ENCODE results near the gene IRF9. TPM values are rescaled to one million over a fixed set of nuclear protein-coding genes. Genes with fewer than 3 reads are reported as not detected.

The IRF9 gene
- total and polyA plus RNA-seq, 2 of the 4 experiments (the other 2 are of a cell fraction), result 25.6 to 34.6 TPM

DNA sequence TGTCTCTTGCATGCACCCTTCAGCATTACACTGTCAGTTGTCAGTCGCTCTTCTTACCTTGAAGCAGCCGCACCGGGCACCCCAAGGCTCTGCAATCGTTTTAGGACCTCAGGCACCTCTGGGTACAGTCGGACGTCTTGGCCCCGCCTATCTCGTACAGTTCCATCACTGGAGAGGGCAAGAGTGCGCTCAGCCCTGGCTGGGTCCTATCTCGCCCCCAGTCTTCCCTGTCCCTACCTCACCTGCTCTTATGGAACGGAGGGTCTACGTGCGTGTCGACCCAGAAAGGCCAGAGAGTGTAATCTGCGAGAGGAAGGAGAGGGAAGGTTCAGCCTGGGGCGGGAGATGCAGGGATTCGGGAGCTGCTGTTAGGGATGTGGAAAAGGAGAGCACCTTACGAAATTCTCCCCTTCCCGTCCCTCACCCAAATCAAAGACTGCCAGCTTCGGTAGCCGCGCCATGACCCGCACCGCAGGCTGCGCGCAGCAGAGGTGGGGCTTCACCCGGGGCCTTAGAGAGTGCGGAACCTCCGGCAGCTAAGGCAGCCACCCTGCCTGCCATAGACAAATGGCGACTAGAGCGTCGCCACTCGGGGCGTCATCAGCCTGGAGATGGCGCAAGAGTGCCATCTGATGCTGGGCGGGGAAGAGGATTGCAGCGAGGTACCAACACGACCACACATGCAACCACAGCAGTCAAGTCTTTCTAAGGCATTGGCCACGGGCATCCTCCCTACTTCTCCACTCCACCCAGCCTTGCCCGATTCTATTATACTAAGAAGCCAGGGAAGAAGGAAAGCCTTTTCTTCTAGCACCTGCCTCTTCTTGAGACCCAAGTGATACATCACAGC, 54.7 kb downstream of the IRF9 start, which contains the start of gene MDP1 (continued):
- TF ChIP-seq CHD1 (IDR thresholded peaks at IDR 0.05; ENCODE audit: low read depth, low read length) (no peak), SMC3 (IDR thresholded peaks at IDR 0.05; ENCODE audit: low read depth, low read length) (peak; percentile 62), CEBPB (IDR thresholded peaks at IDR 0.05; ENCODE audit: low read depth, low read length) (peak; percentile 98)

Small RNAs within 50 kb of the gene (microRNA-seq; reads per million reads assigned to microRNA genes)
- gene AL136295.4 (ENCODE audit: insufficient read depth, insufficient read length) (not detected), gene CHMP4A (ENCODE audit: insufficient read depth, insufficient read length) (not detected), gene IPO4 (ENCODE audit: insufficient read depth, insufficient read length) (not detected), gene IRF9 (ENCODE audit: insufficient read depth, insufficient read length) (not detected), gene MDP1 (ENCODE audit: insufficient read depth, insufficient read length) (not detected), gene MIR7703 (ENCODE audit: unreplicated experiment) (not detected), gene RNA5SP383 (ENCODE audit: insufficient read depth, insufficient read length) (not detected)

Small RNAs within 50 kb of the gene (small RNA-seq; reads per million reads assigned to genes)
- gene AL136295.4 (0 to 0.41 (median 0) reads per million in 5 experiments), gene CHMP4A (0 to 0.04 (median 0) reads per million in 5 experiments), gene IPO4 (0 to 0.04 (median 0) reads per million in 5 experiments), gene IRF9 (0 to 0.14 (median 0) reads per million in 5 experiments), gene MDP1 (0 reads per million in 5 experiments), gene RNA5SP383 (0 to 25.3 (median 1.1) reads per million in 5 experiments)

Other genes starting within 250 kb of the IRF9 start
Only the 30 nearest of the 32 such genes appear.
- gene DHRS4L2, start 172.3 kb upstream of the IRF9 start, total RNA-seq (2012; rRNA removed), result 11.1 and 12.5 TPM in 2 replicates
- gene DHRS4L2, start 172.3 kb upstream of the IRF9 start, polyA plus RNA-seq (2012; rRNA removed), result 17.3 and 19.6 TPM in 2 replicates
- gene CARMIL3, start 109.3 kb upstream of the IRF9 start, total RNA-seq (2012; rRNA removed), result under 0.01 TPM in 1 of 2 replicates, not detected in the other
- gene CARMIL3, start 109.3 kb upstream of the IRF9 start, polyA plus RNA-seq (2012; rRNA removed), result 0.03 TPM in 1 of 2 replicates, not detected in the other
- gene CPNE6, start 89.7 kb upstream of the IRF9 start, total RNA-seq (2012; rRNA removed), result not detected in 2 replicates
- gene CPNE6, start 89.7 kb upstream of the IRF9 start, polyA plus RNA-seq (2012; rRNA removed), result not detected in 2 replicates
- 11.1 and 13.4 TPM in 2 replicates for gene PCK2, start 67.0 kb upstream of the IRF9 start, total RNA-seq (2012; rRNA removed)
- 23.9 and 29.4 TPM in 2 replicates for gene PCK2, start 67.0 kb upstream of the IRF9 start, polyA plus RNA-seq (2012; rRNA removed)
- gene DCAF11, start 46.5 kb upstream of the IRF9 start, total RNA-seq (2012; rRNA removed), result 46.7 and 52.0 TPM in 2 replicates
- gene DCAF11, start 46.5 kb upstream of the IRF9 start, polyA plus RNA-seq (2012; rRNA removed), result 19.0 and 21.0 TPM in 2 replicates
- 0.18 and 0.28 TPM in 2 replicates for gene NRL, start 46.3 kb upstream of the IRF9 start, total RNA-seq (2012; rRNA removed)
- 0.70 and 0.85 TPM in 2 replicates for gene NRL, start 46.3 kb upstream of the IRF9 start, polyA plus RNA-seq (2012; rRNA removed)
- not detected in 2 replicates for gene FITM1, start 30.6 kb upstream of the IRF9 start, total RNA-seq (2012; rRNA removed)
- gene FITM1, start 30.6 kb upstream of the IRF9 start, polyA plus RNA-seq (2012; rRNA removed), result not detected in 2 replicates
- 42.8 and 55.3 TPM in 2 replicates for gene PSME1, start 25.1 kb upstream of the IRF9 start, total RNA-seq (2012; rRNA removed)
- gene PSME1, start 25.1 kb upstream of the IRF9 start, polyA plus RNA-seq (2012; rRNA removed), result 97.9 and 106 TPM in 2 replicates
- gene EMC9, start 19.7 kb upstream of the IRF9 start, total RNA-seq (2012; rRNA removed), result 15.0 and 15.1 TPM in 2 replicates
- 19.2 and 21.6 TPM in 2 replicates for gene EMC9, start 19.7 kb upstream of the IRF9 start, polyA plus RNA-seq (2012; rRNA removed)
- 92.2 and 104 TPM in 2 replicates for gene PSME2, start 14.7 kb upstream of the IRF9 start, total RNA-seq (2012; rRNA removed)
- gene PSME2, start 14.7 kb upstream of the IRF9 start, polyA plus RNA-seq (2012; rRNA removed), result 141 and 171 TPM in 2 replicates
- 26.1 and 37.5 TPM in 2 replicates for gene RNF31, start 13.8 kb upstream of the IRF9 start, total RNA-seq (2012; rRNA removed)
- gene RNF31, start 13.8 kb upstream of the IRF9 start, polyA plus RNA-seq (2012; rRNA removed), result 28.9 and 31.6 TPM in 2 replicates
- 0.36 and 0.56 TPM in 2 replicates for gene REC8, start 10.8 kb downstream of the IRF9 start, total RNA-seq (2012; rRNA removed)
- gene REC8, start 10.8 kb downstream of the IRF9 start, polyA plus RNA-seq (2012; rRNA removed), result 3.5 and 3.6 TPM in 2 replicates
- 36.7 and 37.6 TPM in 2 replicates for gene IPO4, start 27.6 kb downstream of the IRF9 start, total RNA-seq (2012; rRNA removed)
- gene IPO4, start 27.6 kb downstream of the IRF9 start, polyA plus RNA-seq (2012; rRNA removed), result 39.4 and 39.9 TPM in 2 replicates
- 51.9 and 65.6 TPM in 2 replicates for gene TM9SF1, start 34.2 kb downstream of the IRF9 start, total RNA-seq (2012; rRNA removed)
- 40.4 and 40.9 TPM in 2 replicates for gene TM9SF1, start 34.2 kb downstream of the IRF9 start, polyA plus RNA-seq (2012; rRNA removed)
- under 0.01 TPM in 1 of 2 replicates, not detected in the other for gene TSSK4, start 44.4 kb downstream of the IRF9 start, total RNA-seq (2012; rRNA removed)
- gene TSSK4, start 44.4 kb downstream of the IRF9 start, polyA plus RNA-seq (2012; rRNA removed), result 0.07 TPM in 1 of 2 replicates, not detected in the other
- 22.0 and 31.7 TPM in 2 replicates for gene CHMP4A, start 52.2 kb downstream of the IRF9 start, total RNA-seq (2012; rRNA removed)
- gene CHMP4A, start 52.2 kb downstream of the IRF9 start, polyA plus RNA-seq (2012; rRNA removed), result 63.8 and 66.4 TPM in 2 replicates
- 15.1 and 16.7 TPM in 2 replicates for gene MDP1, start 54.8 kb downstream of the IRF9 start, total RNA-seq (2012; rRNA removed)
- gene MDP1, start 54.8 kb downstream of the IRF9 start, polyA plus RNA-seq (2012; rRNA removed), result 16.7 and 17.8 TPM in 2 replicates
- gene NEDD8, start 71.1 kb downstream of the IRF9 start, total RNA-seq (2012; rRNA removed), result 167 and 224 TPM in 2 replicates
- 375 and 393 TPM in 2 replicates for gene NEDD8, start 71.1 kb downstream of the IRF9 start, polyA plus RNA-seq (2012; rRNA removed)
- 56.1 and 92.5 TPM in 2 replicates for gene GMPR2, start 71.7 kb downstream of the IRF9 start, total RNA-seq (2012; rRNA removed)
- gene GMPR2, start 71.7 kb downstream of the IRF9 start, polyA plus RNA-seq (2012; rRNA removed), result 63.7 and 65.7 TPM in 2 replicates
- 21.1 and 26.9 TPM in 2 replicates for gene TINF2, start 81.4 kb downstream of the IRF9 start, total RNA-seq (2012; rRNA removed)
- 30.0 and 33.0 TPM in 2 replicates for gene TINF2, start 81.4 kb downstream of the IRF9 start, polyA plus RNA-seq (2012; rRNA removed)
- gene TGM1, start 101.9 kb downstream of the IRF9 start, total RNA-seq (2012; rRNA removed), result 0.56 and 0.72 TPM in 2 replicates
- gene TGM1, start 101.9 kb downstream of the IRF9 start, polyA plus RNA-seq (2012; rRNA removed), result 2.7 and 3.3 TPM in 2 replicates
- 25.6 and 27.2 TPM in 2 replicates for gene RABGGTA, start 110.3 kb downstream of the IRF9 start, total RNA-seq (2012; rRNA removed)
- gene RABGGTA, start 110.3 kb downstream of the IRF9 start, polyA plus RNA-seq (2012; rRNA removed), result 55.6 and 64.0 TPM in 2 replicates
- gene DHRS1, start 138.5 kb downstream of the IRF9 start, total RNA-seq (2012; rRNA removed), result 13.1 and 15.8 TPM in 2 replicates
- gene DHRS1, start 138.5 kb downstream of the IRF9 start, polyA plus RNA-seq (2012; rRNA removed), result 34.7 and 38.6 TPM in 2 replicates
- gene NOP9, start 138.6 kb downstream of the IRF9 start, total RNA-seq (2012; rRNA removed), result 22.5 and 25.8 TPM in 2 replicates
- gene NOP9, start 138.6 kb downstream of the IRF9 start, polyA plus RNA-seq (2012; rRNA removed), result 11.7 and 11.8 TPM in 2 replicates
- gene CIDEB, start 146.7 kb downstream of the IRF9 start, total RNA-seq (2012; rRNA removed), result under 0.01 TPM in 2 replicates
- 0.19 TPM in 2 replicates for gene CIDEB, start 146.7 kb downstream of the IRF9 start, polyA plus RNA-seq (2012; rRNA removed)
- 0.56 and 0.72 TPM in 2 replicates for gene LTB4R2, start 148.9 kb downstream of the IRF9 start, total RNA-seq (2012; rRNA removed)
- gene LTB4R2, start 148.9 kb downstream of the IRF9 start, polyA plus RNA-seq (2012; rRNA removed), result 1.7 and 2.0 TPM in 2 replicates
- 0.18 and 0.28 TPM in 2 replicates for gene LTB4R, start 150.2 kb downstream of the IRF9 start, total RNA-seq (2012; rRNA removed)
- gene LTB4R, start 150.2 kb downstream of the IRF9 start, polyA plus RNA-seq (2012; rRNA removed), result 2.3 TPM in 2 replicates
- gene ADCY4, start 173.8 kb downstream of the IRF9 start, total RNA-seq (2012; rRNA removed), result not detected in 2 replicates
- gene ADCY4, start 173.8 kb downstream of the IRF9 start, polyA plus RNA-seq (2012; rRNA removed), result 0.04 TPM in 1 of 2 replicates, not detected in the other
- not detected in 2 replicates for gene RIPK3, start 178.7 kb downstream of the IRF9 start, total RNA-seq (2012; rRNA removed)
- gene RIPK3, start 178.7 kb downstream of the IRF9 start, polyA plus RNA-seq (2012; rRNA removed), result 0.09 TPM in 1 of 2 replicates, not detected in the other
- gene NFATC4, start 206.9 kb downstream of the IRF9 start, total RNA-seq (2012; rRNA removed), result 13.6 and 15.6 TPM in 2 replicates
- 35.8 and 38.4 TPM in 2 replicates for gene NFATC4, start 206.9 kb downstream of the IRF9 start, polyA plus RNA-seq (2012; rRNA removed)

Measured in IMR-90 (cell line).